K562 (cell line): Measurements from ENCODE around the gene LY6G6D. TPM values are rescaled to one million over a fixed set of nuclear protein-coding genes. Genes with fewer than 3 reads are reported as not detected.

Experiments used
- ATAC-seq: fragments of 200-7000 bp; cut with Tn5 transposase; 3 replicates; pipeline ENCODE4 v1.9.1; 2020; ENCODE audit warnings: moderate library complexity
- BruUV-seq: library from RNA; stranded (reverse); fragments of 400-500 nt; replicated peaks from 2 replicates; lab custom pipeline; 2021; lab: Mats Ljungman, UMichigan
- CTCF ChIA-PET: fragments of 300-600 bp; formaldehyde crosslinking; extraction: SDS; loops from one replicate; lab custom pipeline; 2021; ENCODE audit warnings: low intra/inter-chr PET ratio; lab: Yijun Ruan, JAX
- POLR2A ChIA-PET: fragments of 300-600, 350-650 bp; sonication (Branson Sonifier 250); formaldehyde crosslinking; extraction: SDS; loops from one replicate; lab custom pipeline; 2021; ENCODE audit warnings: antibody characterized with exemption, inconsistent platforms; lab: Yijun Ruan, JAX
- DNase-seq, 4 experiments: peaks; one replicate each; pipeline versions ENCODE4 v3.0.0 to v3.0.0-alpha.2; 2011 to 2018; ENCODE audit warnings: low spot score in 3 of 4, mixed read lengths in 3 of 4; ENCODE audit errors: extremely low read depth in 1 of 4
- FAIRE-seq: peaks from 2 replicates; lab custom pipeline; 2011; peaks lifted over from hg19 to GRCh38; lab: Jason Lieb, UNC
- H2AFZ ChIP-seq: 2 replicates; pipeline ENCODE4 v1.6.0; 2011; ENCODE audit warnings: low read depth, low read length, control low read depth, inconsistent platforms
- H3K27ac ChIP-seq: fragments of 200-600 bp; 3 replicates; pipeline ENCODE4 v1.8.0; 2011; ENCODE audit warnings: low read depth, mild to moderate bottlenecking, control low read depth, inconsistent platforms, low read length, moderate library complexity, mixed read lengths; ENCODE audit errors: extremely low read depth
- H3K27me3 ChIP-seq, 2 experiments: fragments of 300-600 bp in 1 of 2; 2 replicates in 1 of 2; 3 replicates in 1 of 2; pipeline versions ENCODE4 v1.6.0 to v1.8.0; 2011; ENCODE audit warnings: inconsistent platforms in 2 of 2, low read length in 2 of 2, mild to moderate bottlenecking in 1 of 2, mixed read lengths in 1 of 2, moderate library complexity in 1 of 2; ENCODE audit not compliant: control insufficient read depth in 2 of 2, insufficient read depth in 2 of 2
- H3K36me3 ChIP-seq: fragments of 300-600 bp; 3 replicates; pipeline ENCODE4 v1.8.0; 2011; ENCODE audit warnings: mild to moderate bottlenecking, low read length, inconsistent platforms; ENCODE audit not compliant: control insufficient read depth, insufficient read depth
- H3K4me1 ChIP-seq, 2 experiments: fragments of 200-600 bp in 1 of 2; replicated peaks in 1 of 2; 2 replicates in 1 of 2; 3 replicates in 1 of 2; pipeline versions ENCODE4 v1.5.1 to v1.8.0; 2011; ENCODE audit warnings: inconsistent platforms in 2 of 2, low read length in 2 of 2, mild to moderate bottlenecking in 1 of 2, mixed read lengths in 1 of 2, moderate library complexity in 1 of 2; ENCODE audit not compliant: control insufficient read depth in 2 of 2, insufficient read depth in 2 of 2
- H3K4me2 ChIP-seq: 2 replicates; pipeline ENCODE4 v1.6.1; 2011; ENCODE audit warnings: low read length, control low read depth, inconsistent platforms, mixed read lengths; ENCODE audit not compliant: insufficient read depth
- H3K4me3 ChIP-seq: fragments of 200-600 bp; sonication (generic), shearing (Covaris generic); 2 replicates; pipeline ENCODE4 v1.5.1; 2016; ENCODE audit warnings: control low read depth, inconsistent platforms
- H3K79me2 ChIP-seq: fragments of 200-600 bp; 3 replicates; pipeline ENCODE4 v1.8.0; 2011; ENCODE audit warnings: low read length, inconsistent platforms; ENCODE audit not compliant: control insufficient read depth, insufficient read depth
- H3K9ac ChIP-seq, 2 experiments: 2 replicates each; pipeline versions ENCODE4 v1.6.0 to v1.6.1; 2011; ENCODE audit warnings: low read depth in 2 of 2, low read length in 2 of 2, control low read depth in 1 of 2, inconsistent platforms in 1 of 2, mild to moderate bottlenecking in 1 of 2, mixed read lengths in 1 of 2; ENCODE audit not compliant: insufficient read depth in 1 of 2
- H3K9me1 ChIP-seq: one replicate; pipeline ENCODE4 v1.6.0; 2011; ENCODE audit warnings: inconsistent platforms, mild to moderate bottlenecking, low read length, moderate library complexity; ENCODE audit not compliant: control insufficient read depth, insufficient read depth
- H3K9me3 ChIP-seq: replicated peaks from 2 replicates; pipeline ENCODE4 v1.5.1; 2011; ENCODE audit warnings: low read depth, low read length, inconsistent platforms; ENCODE audit not compliant: control insufficient read depth, insufficient read depth
- H4K20me1 ChIP-seq: replicated peaks from 2 replicates; pipeline ENCODE4 v1.6.1; 2011; ENCODE audit warnings: low read length, inconsistent platforms, mixed read lengths; ENCODE audit not compliant: control insufficient read depth, insufficient read depth
- ARID1B ChIP-seq: fragments of 450-650 bp; IDR thresholded peaks from 2 replicates; pipeline ENCODE4 v1.6.1; 2016; ENCODE audit warnings: antibody characterized with exemption, mild to moderate bottlenecking, inconsistent platforms
- FIP1L1 ChIP-seq: fragments of 200-400 bp; formaldehyde crosslinking; IDR thresholded peaks from 2 replicates; pipeline ENCODE4 v1.6.1; 2018; ENCODE audit warnings: mild to moderate bottlenecking, low read depth, low read length; ENCODE audit not compliant: poor library complexity, severe bottlenecking
- KLF10 ChIP-seq: fragments of 250-450 bp; sonication (Bioruptor Pico); IDR thresholded peaks from 2 replicates; pipeline ENCODE4 v1.6.1; 2021; ENCODE audit warnings: matching md5 sums
- KLF16 ChIP-seq: IDR thresholded peaks from 2 replicates; pipeline ENCODE4 v1.6.1; 2016; ENCODE audit warnings: antibody characterized with exemption
- MYNN ChIP-seq, 2 experiments: sonication (generic); formaldehyde crosslinking in 1 of 2; IDR thresholded peaks; 2 replicates each; pipeline versions ENCODE4 v1.5.0 to v1.6.1; 2016 to 2020; ENCODE audit warnings: antibody characterized with exemption in 1 of 2, missing genetic modification reagents in 1 of 2
- NCOA4 ChIP-seq: fragments of 450-650 bp; IDR thresholded peaks from 2 replicates; pipeline ENCODE4 v1.6.1; 2018; ENCODE audit warnings: mild to moderate bottlenecking; ENCODE audit not compliant: partially characterized antibody
- SIN3B ChIP-seq: fragments of 450-650 bp; IDR thresholded peaks from 2 replicates; pipeline ENCODE4 v1.6.1; 2017; ENCODE audit warnings: low read depth, mild to moderate bottlenecking, moderate library complexity
- STAG1 ChIP-seq: sonication (generic); formaldehyde crosslinking; IDR thresholded peaks from 2 replicates; pipeline ENCODE4 v1.5.0; 2020; ENCODE audit warnings: missing genetic modification reagents, borderline replicate concordance
- TAF9B ChIP-seq: fragments of 450-650 bp; IDR thresholded peaks from 2 replicates; pipeline ENCODE4 v1.6.1; 2018; ENCODE audit warnings: mild to moderate bottlenecking; ENCODE audit not compliant: partially characterized antibody
- TCF3 ChIP-seq: sonication (generic); formaldehyde crosslinking; IDR thresholded peaks from 2 replicates; pipeline ENCODE4 v1.4.0; 2020; ENCODE audit warnings: mild to moderate bottlenecking, missing genetic modification reagents
- TEAD4 ChIP-seq, 2 experiments: sonication (generic) in 1 of 2; formaldehyde crosslinking in 1 of 2; IDR thresholded peaks; 2 replicates each; pipeline versions ENCODE4 v1.6.1 to v1.8.0; 2012 to 2022; ENCODE audit warnings: borderline replicate concordance in 1 of 2, inconsistent platforms in 1 of 2, low read length in 1 of 2, mild to moderate bottlenecking in 1 of 2, missing genetic modification reagents in 1 of 2
- WGBS: fragments of 100-300 bp; shearing (Covaris generic); methylation state at CpG from one replicate; pipeline ENCODE4 v1.1.6; 2016; ENCODE audit warnings: low coverage, mixed read lengths; ENCODE audit not compliant: insufficient coverage; ENCODE audit errors: missing lambda C conversion rate; 5-methylcytosine and 5-hydroxymethylcytosine counted together
- in situ Hi-C: fragments of 300-500 bp; cut with MboI; formaldehyde crosslinking; loops from 4 replicates; pipeline ENCODE4 v1.15.0; 2018; ENCODE audit warnings: inconsistent platforms, mixed read lengths
- intact Hi-C: fragments of 100-400 bp; cut with micrococcal nuclease; formaldehyde crosslinking; loops from 2 replicates; pipeline ENCODE4 v1.14.2; 2022
- polyA plus RNA-seq, 8 experiments: library from polyadenylated mRNA; depleted of rRNA in 4 of 8; stranded (reverse) in 5 of 8; unstranded in 3 of 8; fragments of >200 nt; fragmentation: Nextera tagmentation in 2 of 8; fragmentation: Illumina TruSeq in 1 of 8; extraction: Ambion mirVana in 2 of 8; extraction: Trizol in 1 of 8; gene quantifications; 2 replicates each; pipeline versions ENCODE4 v1.2.1 to v1.2.3, GENCODE V29; 2011 to 2014; ENCODE audit warnings: inconsistent platforms in 1 of 8, missing spikeins in 1 of 8
- total RNA-seq, 7 experiments: library from RNA; depleted of rRNA in 6 of 7; stranded (reverse); fragments of >200 nt in 6 of 7; fragmentation: Illumina TruSeq in 2 of 7; extraction: Trizol in 2 of 7; gene quantifications; 2 replicates each; pipeline versions ENCODE4 v1.2.1 to v1.2.3, GENCODE V29; 2011 to 2021; ENCODE audit warnings: low replicate concordance in 1 of 7
- TF ChIP-seq, protein P1 (sequence below), 2 experiments: fragments of 450-650 bp; formaldehyde crosslinking in 1 of 2; IDR thresholded peaks; 2 replicates each; pipeline versions ENCODE4 v1.4.0 to v1.6.1; 2014 to 2020; ENCODE audit warnings: mild to moderate bottlenecking in 2 of 2, borderline replicate concordance in 1 of 2, low read depth in 1 of 2

Gene LY6G6D
- total and polyA plus RNA-seq, 9 of the 15 experiments (the other 6 are each of a cell fraction or from before 2014, with no cell fraction given) = 0.30 to 0.38 TPM; not detected in 7

DNA sequence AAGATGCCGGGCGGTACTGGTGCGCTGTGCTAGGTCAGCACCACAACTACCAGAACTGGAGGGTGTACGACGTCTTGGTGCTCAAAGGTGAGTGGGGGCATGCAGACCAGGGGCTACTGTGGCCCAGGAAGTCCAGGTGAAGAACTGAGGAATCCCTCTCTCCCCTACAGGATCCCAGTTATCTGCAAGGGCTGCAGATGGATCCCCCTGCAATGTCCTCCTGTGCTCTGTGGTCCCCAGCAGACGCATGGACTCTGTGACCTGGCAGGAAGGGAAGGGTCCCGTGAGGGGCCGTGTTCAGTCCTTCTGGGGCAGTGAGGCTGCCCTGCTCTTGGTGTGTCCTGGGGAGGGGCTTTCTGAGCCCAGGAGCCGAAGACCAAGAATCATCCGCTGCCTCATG is 7.4 kb upstream of the LY6G6D start:
- no peaks in the 10 kb centered on the region for H3K36me3 ChIP-seq
- ATAC-seq = no peak
- H3K27ac ChIP-seq = no peak overlapping the region
- H3K9ac ChIP-seq = peak overlapping the region in 1 of 2 experiments; percentile 23; a peak in 2 of 4 replicates
- H3K27me3 ChIP-seq = no peaks in the 10 kb centered on the region
- ChIA-PET CTCF (no interaction called here), POLR2A (interaction anchor here (1.1 to 12.4 kb wide), 5 partner anchors 8 to 56 kb away, joined by 3 to 223 read pairs (median 7); partner anchors contain the start of genes DDAH2, LY6G6C, LY6G6D and MPIG6B)
- H2AFZ ChIP-seq = peak overlapping the region; percentile 91; the same call in 1 of the 2 replicates
- H3K9me3 ChIP-seq = no peaks in the 10 kb centered on the region
- FAIRE-seq = no peak
- H3K79me2 ChIP-seq = peaks cover 8% of the 10 kb centered on the region
- no peaks in the 10 kb centered on the region for H3K9me1 ChIP-seq
- intact Hi-C loops = no loop called here
- no peak for DNase-seq
- H3K4me2 ChIP-seq = no peak overlapping the region
- H3K4me1 ChIP-seq = peaks cover 29 to 40% of the 10 kb centered on the region in 2 experiments
- in situ Hi-C loops = no loop called here
- no peaks in the 10 kb centered on the region for H4K20me1 ChIP-seq
- BruUV-seq = no TSS peak
- WGBS = 81% methylated on average over 10 of the region's 10 CpGs
- H3K4me3 ChIP-seq = no peak overlapping the region
- TF ChIP-seq TAF9B (no peak), SIN3B (no peak), KLF16 (no peak), ARID1B (no peak), TEAD4 (IDR thresholded peaks at IDR 0.05; ENCODE audit: low read length) (no peak), TEAD4 (CRISPR knock-in tag; IDR thresholded peaks at IDR 0.05; ENCODE audit: borderline replicate concordance) (0 out of 2 replicates have a peak, but pooled peaks have one; percentile 13), FIP1L1 (no peak), NCOA4 (no peak), KLF10 (CRISPR knock-in tag) (no peak), TCF3 (CRISPR knock-in tag) (no peak), MYNN (IDR thresholded peaks at IDR 0.05) (no peak), MYNN (CRISPR knock-in tag; IDR thresholded peaks at IDR 0.05) (0 out of 2 replicates have a peak, but pooled peaks have one; percentile 25), STAG1 (CRISPR knock-in tag) (0 out of 2 replicates have a peak, but pooled peaks have one; percentile 31)
- TF ChIP-seq, protein P1, sequence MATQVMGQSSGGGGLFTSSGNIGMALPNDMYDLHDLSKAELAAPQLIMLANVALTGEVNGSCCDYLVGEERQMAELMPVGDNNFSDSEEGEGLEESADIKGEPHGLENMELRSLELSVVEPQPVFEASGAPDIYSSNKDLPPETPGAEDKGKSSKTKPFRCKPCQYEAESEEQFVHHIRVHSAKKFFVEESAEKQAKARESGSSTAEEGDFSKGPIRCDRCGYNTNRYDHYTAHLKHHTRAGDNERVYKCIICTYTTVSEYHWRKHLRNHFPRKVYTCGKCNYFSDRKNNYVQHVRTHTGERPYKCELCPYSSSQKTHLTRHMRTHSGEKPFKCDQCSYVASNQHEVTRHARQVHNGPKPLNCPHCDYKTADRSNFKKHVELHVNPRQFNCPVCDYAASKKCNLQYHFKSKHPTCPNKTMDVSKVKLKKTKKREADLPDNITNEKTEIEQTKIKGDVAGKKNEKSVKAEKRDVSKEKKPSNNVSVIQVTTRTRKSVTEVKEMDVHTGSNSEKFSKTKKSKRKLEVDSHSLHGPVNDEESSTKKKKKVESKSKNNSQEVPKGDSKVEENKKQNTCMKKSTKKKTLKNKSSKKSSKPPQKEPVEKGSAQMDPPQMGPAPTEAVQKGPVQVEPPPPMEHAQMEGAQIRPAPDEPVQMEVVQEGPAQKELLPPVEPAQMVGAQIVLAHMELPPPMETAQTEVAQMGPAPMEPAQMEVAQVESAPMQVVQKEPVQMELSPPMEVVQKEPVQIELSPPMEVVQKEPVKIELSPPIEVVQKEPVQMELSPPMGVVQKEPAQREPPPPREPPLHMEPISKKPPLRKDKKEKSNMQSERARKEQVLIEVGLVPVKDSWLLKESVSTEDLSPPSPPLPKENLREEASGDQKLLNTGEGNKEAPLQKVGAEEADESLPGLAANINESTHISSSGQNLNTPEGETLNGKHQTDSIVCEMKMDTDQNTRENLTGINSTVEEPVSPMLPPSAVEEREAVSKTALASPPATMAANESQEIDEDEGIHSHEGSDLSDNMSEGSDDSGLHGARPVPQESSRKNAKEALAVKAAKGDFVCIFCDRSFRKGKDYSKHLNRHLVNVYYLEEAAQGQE (IDR thresholded peaks at IDR 0.05; ENCODE audit: borderline replicate concordance) = no peak
- TF ChIP-seq, protein P1 (CRISPR knock-in tag; IDR thresholded peaks at IDR 0.05; ENCODE audit: low read depth) = no peak
